Mucosa of descending colon (tissue), 3 donors: ENCODE measurements around the gene SMYD4. TPM values are rescaled to one million over a fixed set of nuclear protein-coding genes. Genes with fewer than 3 reads are reported as not detected.

Experiments
- ATAC-seq: fragments of 200-7000 bp; cut with Tn5 transposase; one replicate; pipeline ENCODE4 v1.9.1; 2020; ENCODE audit warnings: mild to moderate bottlenecking, moderate library complexity
- DNase-seq, 3 donors: peaks; one replicate each; pipeline ENCODE4 v3.0.0-alpha.2; 2020
- H3K36me3 ChIP-seq: fragments of 200-600 bp; one replicate; pipeline ENCODE4 v1.8.0; 2021; ENCODE audit warnings: low read depth, mild to moderate bottlenecking
- H3K4me1 ChIP-seq: fragments of 200-600 bp; one replicate; pipeline ENCODE4 v1.8.0; 2021; ENCODE audit warnings: low read depth, mild to moderate bottlenecking
- H3K4me3 ChIP-seq: fragments of 200-600 bp; one replicate; pipeline ENCODE4 v1.8.0; 2021; ENCODE audit warnings: mild to moderate bottlenecking
- H3K9me3 ChIP-seq: fragments of 200-600 bp; one replicate; pipeline ENCODE4 v1.8.0; 2021; ENCODE audit warnings: mild to moderate bottlenecking
- intact Hi-C, 2 donors: fragments of 100-400 bp; cut with DNase I in 1 of 2; cut with micrococcal nuclease in 1 of 2; formaldehyde crosslinking; loops; one replicate each; pipeline versions ENCODE4 v1.11.0 to v1.11.1; 2022; cut with DNase I, micrococcal nuclease
- total RNA-seq, 3 donors: library from RNA; stranded (reverse); fragmentation: NEBNext Ultra II Directional in 2 of 3; extraction: Animal tissue kit (Norgen Biotek cat#: 25700) in 2 of 3; gene quantifications; one replicate each; pipeline versions ENCODE4 v1.2.1 to v1.2.4, GENCODE V29; 2021 to 2023
- TF ChIP-seq, protein P1 (sequence below): fragments of 200-600 bp; IDR thresholded peaks from one replicate; pipeline ENCODE4 v1.8.0; 2022; ENCODE audit warnings: antibody characterized with exemption, mild to moderate bottlenecking
- donor health status: DM: no; HTN: no; CAD: no; lungs with moderate emphysema.
- donor health status: DM: no; HTN: no; CAD: no.
- donor health status: DM: no; HTN: yes; CAD: no.

Gene SMYD4
- total RNA-seq, 3 donors from 2014 or later = 9.8 to 19.4 (median 10.7) TPM

DNA sequence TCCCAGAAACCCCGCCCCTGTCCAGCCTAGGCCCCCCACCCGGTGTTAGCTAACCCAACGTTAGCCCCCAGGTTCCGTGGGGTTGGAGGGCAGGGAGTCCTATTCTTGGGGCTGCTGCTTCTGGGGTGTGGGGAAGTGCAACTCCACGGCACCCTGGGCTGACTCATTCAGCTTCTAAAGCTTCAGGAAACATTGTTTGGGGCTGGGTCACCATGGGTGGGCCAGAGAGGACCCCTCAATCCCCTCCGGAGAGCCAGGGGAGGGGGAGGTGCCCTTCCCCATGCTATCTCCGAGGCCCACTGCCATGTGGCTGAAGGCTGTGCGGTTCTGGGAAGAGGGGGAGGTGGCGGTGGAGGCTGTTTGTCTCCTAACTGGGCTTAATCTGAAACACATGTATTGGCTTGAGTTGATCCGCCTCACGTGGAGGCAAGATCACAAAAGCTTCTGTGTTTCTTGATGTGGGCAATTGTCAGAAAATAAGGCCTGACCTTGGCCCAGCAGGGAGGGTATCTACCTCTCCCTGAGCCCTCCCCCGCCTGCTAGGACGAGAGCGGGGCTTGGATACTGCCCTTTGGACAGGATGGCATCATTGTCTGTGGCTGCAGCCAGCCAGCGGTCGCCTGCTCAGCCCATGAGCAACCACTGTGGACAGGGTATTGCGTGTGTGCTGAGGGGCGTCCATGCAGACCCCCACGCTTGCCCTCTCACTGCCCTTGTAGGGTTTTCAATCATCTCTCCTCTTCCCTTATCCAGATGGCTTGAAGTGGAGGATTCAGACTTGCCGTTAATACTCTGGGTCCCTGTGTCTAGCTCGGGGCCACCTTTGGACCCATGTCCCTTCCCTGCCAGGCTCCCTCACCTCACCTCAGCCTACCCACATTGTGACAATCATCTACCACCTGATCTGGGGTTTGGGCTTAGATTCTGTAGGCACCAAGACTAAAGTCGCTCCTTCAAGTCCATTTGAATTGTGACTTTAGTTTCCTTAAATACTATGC lies 66.5 kb downstream of the SMYD4 start:
- intact Hi-C loops = no loop called here
- no peaks in the 10 kb centered on the region for H3K36me3 ChIP-seq
- H3K9me3 ChIP-seq = no peaks in the 10 kb centered on the region
- no peak overlapping the region for H3K4me3 ChIP-seq
- DNase-seq (no peak), ATAC-seq (peak; percentile 44)
- peaks cover 14% of the 10 kb centered on the region for H3K4me1 ChIP-seq
- TF ChIP-seq, protein P1, sequence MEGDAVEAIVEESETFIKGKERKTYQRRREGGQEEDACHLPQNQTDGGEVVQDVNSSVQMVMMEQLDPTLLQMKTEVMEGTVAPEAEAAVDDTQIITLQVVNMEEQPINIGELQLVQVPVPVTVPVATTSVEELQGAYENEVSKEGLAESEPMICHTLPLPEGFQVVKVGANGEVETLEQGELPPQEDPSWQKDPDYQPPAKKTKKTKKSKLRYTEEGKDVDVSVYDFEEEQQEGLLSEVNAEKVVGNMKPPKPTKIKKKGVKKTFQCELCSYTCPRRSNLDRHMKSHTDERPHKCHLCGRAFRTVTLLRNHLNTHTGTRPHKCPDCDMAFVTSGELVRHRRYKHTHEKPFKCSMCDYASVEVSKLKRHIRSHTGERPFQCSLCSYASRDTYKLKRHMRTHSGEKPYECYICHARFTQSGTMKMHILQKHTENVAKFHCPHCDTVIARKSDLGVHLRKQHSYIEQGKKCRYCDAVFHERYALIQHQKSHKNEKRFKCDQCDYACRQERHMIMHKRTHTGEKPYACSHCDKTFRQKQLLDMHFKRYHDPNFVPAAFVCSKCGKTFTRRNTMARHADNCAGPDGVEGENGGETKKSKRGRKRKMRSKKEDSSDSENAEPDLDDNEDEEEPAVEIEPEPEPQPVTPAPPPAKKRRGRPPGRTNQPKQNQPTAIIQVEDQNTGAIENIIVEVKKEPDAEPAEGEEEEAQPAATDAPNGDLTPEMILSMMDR = no peak

DNA sequence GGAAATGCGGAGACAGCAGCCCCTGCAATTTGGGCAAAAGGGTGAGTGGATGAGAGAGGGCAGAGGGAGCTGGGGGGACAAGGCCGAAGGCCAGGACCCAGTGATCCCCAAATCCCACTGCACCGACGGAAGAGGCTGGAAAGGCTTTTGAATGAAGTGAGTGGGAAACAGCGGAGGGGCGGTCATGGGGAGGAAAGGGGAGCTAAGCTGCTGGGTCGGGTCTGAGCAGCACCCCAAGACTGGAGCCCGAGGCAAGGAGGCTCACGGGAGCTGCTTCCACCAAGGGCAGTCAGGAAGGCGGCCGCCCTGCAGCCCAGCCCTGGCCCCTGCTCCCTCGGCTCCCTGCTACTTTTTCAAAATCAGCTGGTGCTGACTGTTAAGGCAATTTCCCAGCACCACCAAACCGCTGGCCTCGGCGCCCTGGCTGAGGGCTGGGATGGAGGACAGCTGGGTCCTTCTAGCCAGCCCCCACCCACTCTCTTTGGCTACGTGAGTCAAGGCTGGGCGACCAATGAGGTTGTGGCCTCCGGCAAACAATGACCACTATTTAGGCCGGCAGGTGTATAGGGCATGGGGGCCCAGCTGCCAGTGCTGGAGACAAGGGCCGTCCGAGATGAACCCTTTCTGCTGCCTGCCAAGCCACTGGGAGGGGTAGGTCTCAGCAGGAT lies 67.3 kb downstream of the SMYD4 start:
- Histone ChIP-seq H3K36me3 (no peaks in the 10 kb centered on the region), H3K9me3 (no peaks in the 10 kb centered on the region), H3K4me3 (no peak overlapping the region), H3K4me1 (peaks cover 14% of the 10 kb centered on the region)
- peak; percentile 32 for ATAC-seq
- TF ChIP-seq, protein P1 = no peak
- intact Hi-C loops = no loop called here
- DNase-seq = no peak

DNA sequence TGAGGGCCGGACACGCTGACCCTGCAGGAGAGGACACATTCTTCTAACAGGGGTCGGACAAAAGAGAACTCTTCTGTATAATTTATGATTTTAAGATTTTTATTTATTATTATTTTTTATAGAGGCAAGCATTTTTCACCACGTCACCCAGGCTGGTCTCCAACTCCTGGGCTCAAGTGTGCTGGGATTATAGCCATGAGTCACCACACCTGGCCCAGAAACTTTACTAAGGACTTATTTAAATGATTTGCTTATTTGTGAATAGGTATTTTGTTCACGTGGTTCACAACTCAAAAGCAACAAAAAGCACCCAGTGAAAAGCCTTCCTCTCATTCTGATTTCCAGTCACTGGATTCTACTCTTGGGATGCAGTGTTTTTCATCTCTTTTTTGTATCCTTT lies 70.2 kb downstream of the SMYD4 start:
- TF ChIP-seq, protein P1 = no peak
- Histone ChIP-seq H3K9me3 (no peaks in the 10 kb centered on the region), H3K4me3 (no peak overlapping the region), H3K36me3 (no peaks in the 10 kb centered on the region), H3K4me1 (peaks cover 12% of the 10 kb centered on the region)
- no peak for DNase-seq
- intact Hi-C loops = no loop called here
- no peak for ATAC-seq

DNA sequence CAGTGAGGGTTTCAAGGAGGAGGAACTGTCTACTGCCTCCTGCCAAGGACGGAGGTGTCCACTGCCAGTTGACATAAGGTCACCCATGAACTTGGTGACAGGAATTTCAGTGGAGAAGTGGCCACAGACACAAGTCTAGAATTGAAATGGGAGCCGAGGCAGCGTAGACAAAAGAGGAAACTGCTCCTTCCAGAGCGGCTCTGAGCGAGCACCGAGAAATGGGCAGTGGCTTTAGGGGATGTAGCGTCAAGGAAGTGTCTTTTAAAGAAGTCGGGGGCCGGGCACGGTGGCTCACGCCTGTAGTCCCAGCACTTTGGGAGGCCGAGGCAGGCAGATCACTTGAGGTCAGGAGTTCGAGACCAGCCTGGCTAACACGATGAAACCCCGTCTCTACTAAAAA lies 70.9 kb downstream of the SMYD4 start:
- H3K4me3 ChIP-seq = no peak overlapping the region
- no peaks in the 10 kb centered on the region for H3K9me3 ChIP-seq
- no peak for ATAC-seq
- peaks cover 4% of the 10 kb centered on the region for H3K4me1 ChIP-seq
- intact Hi-C loops = no loop called here
- DNase-seq = no peak
- TF ChIP-seq, protein P1 = no peak
- no peaks in the 10 kb centered on the region for H3K36me3 ChIP-seq

DNA sequence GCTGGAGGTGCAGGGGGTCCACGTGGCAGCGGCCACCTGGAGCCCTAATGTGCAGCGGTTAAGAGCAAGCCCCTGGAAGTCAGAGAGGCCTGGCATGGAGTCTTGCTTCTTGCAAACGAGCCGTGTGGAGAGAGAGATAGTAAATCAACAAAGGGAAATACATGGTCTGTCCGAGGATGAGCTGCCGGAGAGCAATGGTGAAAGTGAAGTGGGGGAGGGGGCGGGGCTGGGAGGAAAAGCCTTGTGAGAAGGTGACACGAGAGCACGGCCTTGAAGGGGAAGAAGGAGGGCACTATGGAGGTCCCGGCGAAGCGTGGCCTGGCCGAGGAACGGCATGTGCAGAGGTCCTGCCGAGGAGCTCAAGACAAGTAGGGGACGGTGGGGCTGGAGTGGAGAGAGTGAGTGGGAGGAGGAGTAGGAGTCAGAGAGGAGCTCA lies 73.9 kb downstream of the SMYD4 start:
- TF ChIP-seq, protein P1 = no peak
- Histone ChIP-seq H3K9me3 (no peaks in the 10 kb centered on the region), H3K36me3 (no peaks in the 10 kb centered on the region), H3K4me3 (no peak overlapping the region), H3K4me1 (peaks cover 17% of the 10 kb centered on the region)
- ATAC-seq (no peak), DNase-seq (no peak)
- intact Hi-C loops = no loop called here
